Measurements from ENCODE around the gene VEGFA. TPM values are rescaled to one million over a fixed set of nuclear protein-coding genes. Genes with fewer than 3 reads are reported as not detected.

VEGFA gene
- polyA plus RNA-seq, 2 of the 4 experiments (the other 2 are of a cell fraction), result 35.8 to 83.7 TPM

- ChIA-PET CTCF (interaction anchor here (8.4 kb wide), 1 partner anchor 297 kb away, joined by 115 read pairs; no protein-coding TSS in a partner anchor), POLR2A (no interaction called here)
- Histone ChIP-seq H3K4me1 (peaks cover 10% of the 10 kb centered on the region), H3K9me3 (no peaks in the 10 kb centered on the region), H3K4me2 (no peak overlapping the region), H3K27ac (no peak overlapping the region), H3K4me3 (no peak overlapping the region)
- DNase-seq (ENCODE audit: low read depth in 1 of 2, low spot score in 1 of 2) (no peak), ATAC-seq (no peak), FAIRE-seq (no peak)
- TF ChIP-seq TFCP2L1 (CRISPR knock-in tag; IDR thresholded peaks at IDR 0.05) (no peak), EHMT2 (IDR thresholded peaks at IDR 0.05; ENCODE audit: low read depth) (no peak), CEBPB (IDR thresholded peaks at IDR 0.05) (no peak), RNF2 (IDR thresholded peaks at IDR 0.05; ENCODE audit: borderline replicate concordance, low read depth) (no peak), JUN (IDR thresholded peaks at IDR 0.05) (no peak), HOXB5 (CRISPR knock-in tag; IDR thresholded peaks at IDR 0.05) (no peak), KDM5A (IDR thresholded peaks at IDR 0.05) (no peak), POLR2A (IDR thresholded peaks at IDR 0.05; ENCODE audit: low read length) (no peak), HMGXB4 (CRISPR knock-in tag; IDR thresholded peaks at IDR 0.05; ENCODE audit: borderline replicate concordance) (no peak), CHD2 (IDR thresholded peaks at IDR 0.05; ENCODE audit: low read length, partially characterized antibody) (no peak), FOXS1 (CRISPR knock-in tag; IDR thresholded peaks at IDR 0.05) (no peak), RAD21 (conservative IDR thresholded peaks at IDR 0.05 in 1 of 2, IDR thresholded peaks at IDR 0.05 in 1 of 2) (no peak), TP53 (CRISPR knock-in tag; IDR thresholded peaks at IDR 0.05) (no peak)
- TF ChIP-seq, protein P1, sequence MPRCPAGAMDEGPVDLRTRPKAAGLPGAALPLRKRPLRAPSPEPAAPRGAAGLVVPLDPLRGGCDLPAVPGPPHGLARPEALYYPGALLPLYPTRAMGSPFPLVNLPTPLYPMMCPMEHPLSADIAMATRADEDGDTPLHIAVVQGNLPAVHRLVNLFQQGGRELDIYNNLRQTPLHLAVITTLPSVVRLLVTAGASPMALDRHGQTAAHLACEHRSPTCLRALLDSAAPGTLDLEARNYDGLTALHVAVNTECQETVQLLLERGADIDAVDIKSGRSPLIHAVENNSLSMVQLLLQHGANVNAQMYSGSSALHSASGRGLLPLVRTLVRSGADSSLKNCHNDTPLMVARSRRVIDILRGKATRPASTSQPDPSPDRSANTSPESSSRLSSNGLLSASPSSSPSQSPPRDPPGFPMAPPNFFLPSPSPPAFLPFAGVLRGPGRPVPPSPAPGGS (IDR thresholded peaks at IDR 0.05), result no peak
- 96% methylated on average over 11 of the region's 13 CpGs for WGBS (ENCODE audit: missing lambda C conversion rate)
Measured at GRCh38 chr6:43780293-43780692, 10.3 kb downstream of the VEGFA start.

- FAIRE-seq (no peak), DNase-seq (ENCODE audit: low read depth in 1 of 2, low spot score in 1 of 2) (no peak), ATAC-seq (no peak)
- no peak overlapping the region for H3K27ac ChIP-seq
- 92% methylated on average over 14 of the region's 24 CpGs for WGBS (ENCODE audit: missing lambda C conversion rate)
- H3K4me3 ChIP-seq, result no peak overlapping the region
- H3K4me1 ChIP-seq, result peaks cover 1% of the 10 kb centered on the region; the same call in 2 of the 3 replicates
- no peaks in the 10 kb centered on the region for H3K9me3 ChIP-seq
- POLR2A ChIA-PET, result no interaction called here
- TF ChIP-seq SREBF2 (IDR thresholded peaks at IDR 0.05) (no peak), MAZ (IDR thresholded peaks at IDR 0.05; ENCODE audit: borderline replicate concordance, low read depth, low read length) (no peak), CTCF (IDR thresholded peaks at IDR 0.05) (no peak), BHLHE40 (IDR thresholded peaks at IDR 0.05; ENCODE audit: low read depth, low read length) (no peak), HDAC2 (IDR thresholded peaks at IDR 0.05) (no peak), EP300 (IDR thresholded peaks at IDR 0.05) (no peak), FOSB (CRISPR knock-in tag; IDR thresholded peaks at IDR 0.05) (no peak), RARB (CRISPR knock-in tag; IDR thresholded peaks at IDR 0.05) (no peak), HOXB5 (CRISPR knock-in tag; IDR thresholded peaks at IDR 0.05) (no peak), POLR2AphosphoS2 (conservative IDR thresholded peaks at IDR 0.05; ENCODE audit: low read length) (no peak), HES2 (IDR thresholded peaks at IDR 0.05) (no peak), MAFK (IDR thresholded peaks at IDR 0.05; ENCODE audit: partially characterized antibody) (no peak), CHD4 (IDR thresholded peaks at IDR 0.05; ENCODE audit: borderline replicate concordance) (no peak), RCOR1 (IDR thresholded peaks at IDR 0.05; ENCODE audit: low read depth, low read length) (no peak), CHD2 (IDR thresholded peaks at IDR 0.05; ENCODE audit: low read length, partially characterized antibody) (no peak)
- TF ChIP-seq, protein P2, sequence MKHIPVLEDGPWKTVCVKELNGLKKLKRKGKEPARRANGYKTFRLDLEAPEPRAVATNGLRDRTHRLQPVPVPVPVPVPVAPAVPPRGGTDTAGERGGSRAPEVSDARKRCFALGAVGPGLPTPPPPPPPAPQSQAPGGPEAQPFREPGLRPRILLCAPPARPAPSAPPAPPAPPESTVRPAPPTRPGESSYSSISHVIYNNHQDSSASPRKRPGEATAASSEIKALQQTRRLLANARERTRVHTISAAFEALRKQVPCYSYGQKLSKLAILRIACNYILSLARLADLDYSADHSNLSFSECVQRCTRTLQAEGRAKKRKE (CRISPR knock-in tag; IDR thresholded peaks at IDR 0.05; ENCODE audit: low read depth), result no peak
- CTCF ChIA-PET, result interaction anchor here (1.0 kb wide), 1 partner anchor 12 kb away, joined by 3 read pairs; no protein-coding TSS in a partner anchor
- no peak overlapping the region for H3K4me2 ChIP-seq
Measured at GRCh38 chr6:43780941-43781928, 11.2 kb downstream of the VEGFA start.

Measured in A549 (cell line).